GM04503 (cell line): ENCODE data around the gene CCDC187.
"Not testable (repeated sequence)": the region's sequence is repeated elsewhere in the genome, so short reads cannot be mapped to it uniquely, and the experiment has no call there.

ENCODE experiments used
- DNase-seq: peaks from one replicate; pipeline ENCODE4 v3.0.0-alpha.2; 2012; ENCODE audit warnings: low read depth

CCDC187 gene

GRCh38 chr9:136266641-136267040 is 37.3 kb downstream of the CCDC187 start:
- DNase-seq = not testable (repeated sequence)

- no peak for DNase-seq
Measured at GRCh38 chr9:136265561-136266355, 38.1 kb downstream of the CCDC187 start.

GRCh38 chr9:136264441-136265405 is 39.2 kb downstream of the CCDC187 start:
- no peak for DNase-seq

- no peak for DNase-seq
Measured at GRCh38 chr9:136264031-136264430, 39.9 kb downstream of the CCDC187 start.

- DNase-seq = no peak
Measured at GRCh38 chr9:136262671-136263178, 41.2 kb downstream of the CCDC187 start.

- no peak for DNase-seq
Measured at GRCh38 chr9:136261686-136262430, 42.0 kb downstream of the CCDC187 start.

- DNase-seq = no peak
Measured at GRCh38 chr9:136260936-136261472, 42.9 kb downstream of the CCDC187 start.

GRCh38 chr9:136260521-136260920 is 43.4 kb downstream of the CCDC187 start:
- DNase-seq = no peak

- no peak for DNase-seq
Measured at GRCh38 chr9:136259836-136260235, 44.1 kb downstream of the CCDC187 start.

GRCh38 chr9:136259517-136259813 is 44.4 kb downstream of the CCDC187 start:
- no peak for DNase-seq

GRCh38 chr9:136258786-136259516 is 44.9 kb downstream of the CCDC187 start:
- DNase-seq = no peak

- DNase-seq = no peak
Measured at GRCh38 chr9:136258299-136258625, 45.6 kb downstream of the CCDC187 start.

GRCh38 chr9:136257381-136258298 is 46.3 kb downstream of the CCDC187 start:
- no peak for DNase-seq

- no peak for DNase-seq
Measured at GRCh38 chr9:136255896-136256890, 47.7 kb downstream of the CCDC187 start.

- no peak for DNase-seq
Measured at GRCh38 chr9:136255166-136255538, 48.7 kb downstream of the CCDC187 start.

GRCh38 chr9:136254381-136255165 is 49.3 kb downstream of the CCDC187 start:
- no peak for DNase-seq

- DNase-seq = no peak
Measured at GRCh38 chr9:136253246-136254130, 50.4 kb downstream of the CCDC187 start.
